OCI-LY1 (cell line): ENCODE results near the gene TARS3.
"Not testable (repeated sequence)": the region's sequence is repeated elsewhere in the genome, so short reads cannot be mapped to it uniquely, and the experiment has no call there.

ENCODE experiments used
- H2AFZ ChIP-seq: fragments of 200-600 bp; sonication (generic), shearing (Covaris generic); 2 replicates; pipeline ENCODE4 v1.6.0; 2014; ENCODE audit warnings: antibody characterized with exemption, mild to moderate bottlenecking, low read length
- H3F3A ChIP-seq: fragments of 200-600 bp; sonication (generic), shearing (Covaris generic); 2 replicates; pipeline ENCODE4 v1.6.0; 2014; ENCODE audit warnings: mild to moderate bottlenecking, antibody characterized with exemption, low read length, moderate library complexity; ENCODE audit not compliant: insufficient read depth
- H3K27ac ChIP-seq: fragments of 200-600 bp; sonication (generic); 2 replicates; pipeline ENCODE4 v1.5.1; 2014; ENCODE audit warnings: low read length, mixed run types, mild to moderate bottlenecking, low read depth; ENCODE audit not compliant: poor library complexity, severe bottlenecking
- H3K27me3 ChIP-seq: fragments of 200-600 bp; sonication (generic); 2 replicates; pipeline ENCODE4 v1.6.0; 2014; ENCODE audit warnings: antibody characterized with exemption, mild to moderate bottlenecking, low read length, moderate library complexity; ENCODE audit not compliant: insufficient read depth
- H3K36me3 ChIP-seq: fragments of 200-600 bp; sonication (generic); 2 replicates; pipeline ENCODE4 v1.6.1; 2014; ENCODE audit warnings: mild to moderate bottlenecking, antibody characterized with exemption, low read length, moderate library complexity, mixed read lengths; ENCODE audit not compliant: insufficient read depth
- H3K4me1 ChIP-seq: fragments of 200-600 bp; sonication (generic); 2 replicates; pipeline ENCODE4 v1.5.1; 2014; ENCODE audit warnings: mild to moderate bottlenecking, low read length, moderate library complexity; ENCODE audit not compliant: insufficient read depth, severe bottlenecking
- H3K4me2 ChIP-seq: fragments of 200-600 bp; sonication (generic), shearing (Covaris generic); 2 replicates; pipeline ENCODE4 v1.6.1; 2014; ENCODE audit warnings: low read length
- H3K4me3 ChIP-seq: fragments of 200-600 bp; sonication (generic); 2 replicates; pipeline ENCODE4 v1.5.1; 2014; ENCODE audit warnings: low read length, low read depth, mild to moderate bottlenecking, mixed read lengths; ENCODE audit not compliant: poor library complexity, severe bottlenecking
- H3K79me2 ChIP-seq: fragments of 200-600 bp; shearing (Covaris generic); 2 replicates; pipeline ENCODE4 v1.6.1; 2016; ENCODE audit warnings: mixed run types, low read length, mixed read lengths; ENCODE audit not compliant: insufficient read depth
- H3K9ac ChIP-seq: fragments of 200-600 bp; sonication (generic), shearing (Covaris generic); 2 replicates; pipeline ENCODE4 v1.6.1; 2014; ENCODE audit warnings: mild to moderate bottlenecking, low read length, mixed read lengths
- H3K9me2 ChIP-seq: fragments of 200-600 bp; sonication (generic), shearing (Covaris generic); 2 replicates; pipeline ENCODE4 v1.6.1; 2014; ENCODE audit warnings: low read depth, mild to moderate bottlenecking, low read length, mixed read lengths
- H3K9me3 ChIP-seq: fragments of 200-600 bp; shearing (Covaris generic); 2 replicates; pipeline ENCODE4 v1.6.1; 2014; ENCODE audit warnings: low read length, mixed read lengths
- H4K20me1 ChIP-seq: fragments of 200-600 bp; sonication (generic), shearing (Covaris generic); 2 replicates; pipeline ENCODE4 v1.6.0; 2016; ENCODE audit warnings: mild to moderate bottlenecking, low read length; ENCODE audit not compliant: insufficient read depth
- EZH2 ChIP-seq: fragments of 200-600 bp; sonication (generic), shearing (Covaris generic); IDR thresholded peaks from 2 replicates; pipeline ENCODE4 v1.8.0; 2017; ENCODE audit warnings: borderline replicate concordance, mixed run types, mild to moderate bottlenecking, antibody characterized with exemption, low read length, moderate library complexity, mixed read lengths
- TF ChIP-seq, protein P1 (sequence below): fragments of 200-600 bp; sonication (generic), shearing (Covaris generic); IDR thresholded peaks from 2 replicates; pipeline ENCODE4 v1.5.1; 2017; ENCODE audit warnings: mild to moderate bottlenecking, antibody characterized with exemption, low read length, moderate library complexity, mixed read lengths

Gene TARS3

DNA sequence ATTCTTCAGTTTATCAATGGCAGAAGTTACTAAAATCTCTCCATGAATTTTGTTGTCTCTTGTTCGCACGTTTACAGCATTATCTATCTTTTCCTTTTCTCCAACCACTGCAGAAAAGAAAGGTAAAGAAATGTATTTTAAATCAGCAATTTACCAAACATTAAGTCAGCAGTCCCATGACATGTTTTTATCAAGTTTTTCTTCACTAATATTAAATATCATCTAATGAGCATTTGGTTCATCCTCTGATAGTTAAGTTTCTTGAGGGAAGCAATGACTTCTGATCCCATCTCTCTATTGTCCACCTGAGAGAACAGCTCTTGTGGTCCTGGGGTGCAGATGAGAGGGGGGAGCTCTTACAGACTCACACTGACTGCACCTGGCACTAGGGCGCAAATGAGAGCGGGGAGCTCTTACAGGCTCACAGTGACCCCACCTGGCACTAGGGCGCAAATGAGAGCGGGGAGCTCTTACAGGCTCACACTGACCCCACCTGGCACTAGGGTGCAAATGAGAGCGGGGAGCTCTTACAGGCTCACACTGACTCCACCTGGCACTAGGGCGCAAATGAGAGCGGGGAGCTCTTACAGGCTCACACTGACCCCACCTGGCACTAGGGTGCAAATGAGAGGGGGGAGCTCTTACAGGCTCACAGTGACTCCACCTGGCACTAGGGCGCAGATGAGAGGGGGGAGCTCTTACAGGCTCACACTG lies 69.5 kb downstream of the TARS3 start:
- TF ChIP-seq, protein P1, sequence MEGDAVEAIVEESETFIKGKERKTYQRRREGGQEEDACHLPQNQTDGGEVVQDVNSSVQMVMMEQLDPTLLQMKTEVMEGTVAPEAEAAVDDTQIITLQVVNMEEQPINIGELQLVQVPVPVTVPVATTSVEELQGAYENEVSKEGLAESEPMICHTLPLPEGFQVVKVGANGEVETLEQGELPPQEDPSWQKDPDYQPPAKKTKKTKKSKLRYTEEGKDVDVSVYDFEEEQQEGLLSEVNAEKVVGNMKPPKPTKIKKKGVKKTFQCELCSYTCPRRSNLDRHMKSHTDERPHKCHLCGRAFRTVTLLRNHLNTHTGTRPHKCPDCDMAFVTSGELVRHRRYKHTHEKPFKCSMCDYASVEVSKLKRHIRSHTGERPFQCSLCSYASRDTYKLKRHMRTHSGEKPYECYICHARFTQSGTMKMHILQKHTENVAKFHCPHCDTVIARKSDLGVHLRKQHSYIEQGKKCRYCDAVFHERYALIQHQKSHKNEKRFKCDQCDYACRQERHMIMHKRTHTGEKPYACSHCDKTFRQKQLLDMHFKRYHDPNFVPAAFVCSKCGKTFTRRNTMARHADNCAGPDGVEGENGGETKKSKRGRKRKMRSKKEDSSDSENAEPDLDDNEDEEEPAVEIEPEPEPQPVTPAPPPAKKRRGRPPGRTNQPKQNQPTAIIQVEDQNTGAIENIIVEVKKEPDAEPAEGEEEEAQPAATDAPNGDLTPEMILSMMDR: peak; percentile 73
- Histone ChIP-seq H3K4me1 (peaks cover 35% of the 10 kb centered on the region), H3K79me2 (peaks cover 20% of the 10 kb centered on the region)
- H3K27me3 ChIP-seq, H3K9me3 ChIP-seq, H3F3A ChIP-seq, H3K9ac ChIP-seq, H3K36me3 ChIP-seq, H3K4me3 ChIP-seq, H3K4me2 ChIP-seq, H2AFZ ChIP-seq, H3K27ac ChIP-seq, H3K9me2 ChIP-seq, H4K20me1 ChIP-seq: not testable (repeated sequence)

DNA sequence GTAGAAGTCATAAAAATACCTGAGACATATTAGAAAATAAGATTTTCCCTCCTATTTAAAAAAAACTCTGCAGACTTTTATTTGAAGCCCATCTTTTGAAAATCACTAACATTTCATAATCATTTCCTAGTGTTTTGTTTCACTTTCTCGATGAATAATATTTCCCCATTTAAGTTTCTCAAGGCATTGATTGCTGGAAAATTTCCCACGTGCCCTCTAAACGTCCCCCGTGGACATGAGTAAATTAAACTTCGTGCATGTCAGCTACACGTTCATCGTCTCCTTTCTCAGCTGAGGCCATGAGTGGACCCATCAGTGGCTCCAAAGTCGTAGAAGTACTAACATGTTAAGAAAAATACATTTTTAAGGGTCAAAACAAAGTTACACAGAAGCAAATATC lies 70.1 kb downstream of the TARS3 start:
- H3K9ac ChIP-seq: no peak overlapping the region
- H3K27me3 ChIP-seq: no peaks in the 10 kb centered on the region
- H3K79me2 ChIP-seq: peaks cover 27% of the 10 kb centered on the region
- peaks cover 9% of the 10 kb centered on the region; the same call in 1 of the 2 replicates for H3K36me3 ChIP-seq
- no peak overlapping the region for H2AFZ ChIP-seq
- no peak overlapping the region for H3K4me2 ChIP-seq
- H3F3A ChIP-seq: no peaks in the 10 kb centered on the region; the same call in 1 of the 2 replicates
- no peak overlapping the region for H3K4me3 ChIP-seq
- 0 out of 2 replicates have a peak, but pooled peaks cover 5% of the 10 kb centered on the region for H4K20me1 ChIP-seq
- H3K27ac ChIP-seq: no peak overlapping the region
- H3K9me2 ChIP-seq: no peaks in the 10 kb centered on the region
- TF ChIP-seq, protein P1: no peak
- TF ChIP-seq EZH2: no peak
- no peaks in the 10 kb centered on the region for H3K9me3 ChIP-seq
- H3K4me1 ChIP-seq: peaks cover 39% of the 10 kb centered on the region

DNA sequence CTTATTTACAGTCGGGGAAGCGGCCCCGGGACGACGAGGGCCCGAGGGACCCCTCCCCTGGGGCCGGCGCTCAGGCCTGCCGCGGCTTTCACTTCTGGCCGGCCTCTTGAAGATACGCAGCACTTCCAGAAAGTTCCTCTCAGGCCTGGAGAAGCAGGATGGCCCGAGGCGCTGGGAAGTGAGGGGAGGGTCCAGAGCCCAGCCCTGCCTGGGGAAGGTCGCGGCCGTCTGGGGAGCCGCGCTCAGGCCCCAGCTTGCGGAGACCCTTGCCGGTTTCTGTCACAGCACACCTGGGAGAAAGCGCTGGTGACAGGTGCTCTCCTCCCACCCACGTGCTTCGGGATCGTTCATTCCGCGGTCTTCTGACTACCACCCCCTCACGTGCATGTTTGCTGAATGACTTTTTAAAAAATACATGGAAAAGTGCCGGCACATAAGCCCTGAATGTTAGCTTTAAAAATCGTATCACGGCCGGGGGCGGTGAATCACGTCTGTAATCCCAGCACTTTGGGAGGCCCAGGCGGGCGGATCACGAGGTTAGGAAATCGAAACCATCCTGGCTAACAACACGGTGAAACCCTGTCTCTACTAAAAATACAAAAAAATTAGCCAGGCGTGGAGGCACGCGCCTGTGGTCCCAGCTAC lies 71.4 kb downstream of the TARS3 start:
- Histone ChIP-seq H3K27ac (peak overlapping the region; percentile 65), H3K9me2 (no peaks in the 10 kb centered on the region), H3K79me2 (peaks cover 36% of the 10 kb centered on the region), H3F3A (no peaks in the 10 kb centered on the region; the same call in 1 of the 2 replicates), H2AFZ (0 out of 2 replicates have a peak overlapping the region, but pooled peaks have one; percentile 42), H3K4me1 (peaks cover 39% of the 10 kb centered on the region), H3K9me3 (no peaks in the 10 kb centered on the region), H3K4me3 (peak overlapping the region; percentile 82), H3K4me2 (peak overlapping the region; percentile 90), H3K9ac (peak overlapping the region; percentile 93), H3K36me3 (peaks cover 22% of the 10 kb centered on the region; the same call in 1 of the 2 replicates), H4K20me1 (0 out of 2 replicates have a peak, but pooled peaks cover 5% of the 10 kb centered on the region), H3K27me3 (no peaks in the 10 kb centered on the region)
- no peak for TF ChIP-seq EZH2
- TF ChIP-seq, protein P1: no peak
